Testis (tissue), 3 donors: ENCODE results near the gene PDE8B. TPM values are rescaled to one million over a fixed set of nuclear protein-coding genes. Genes with fewer than 3 reads are reported as not detected.

ENCODE experiments used
- DNase-seq: peaks from one replicate; pipeline ENCODE4 v3.0.0-alpha.2; 2019
- H3K27ac ChIP-seq, 2 donors: fragments of 200-600 bp; sonication (generic); one replicate each; pipeline ENCODE4 v1.5.1; 2019
- H3K27me3 ChIP-seq: fragments of 200-600 bp; sonication (generic); one replicate; pipeline ENCODE4 v1.5.1; 2019
- H3K36me3 ChIP-seq: fragments of 200-600 bp; sonication (generic); one replicate; pipeline ENCODE4 v1.5.1; 2017; ENCODE audit warnings: low read depth; ENCODE audit errors: missing control alignments
- H3K4me1 ChIP-seq: fragments of 200-600 bp; sonication (generic); one replicate; pipeline ENCODE4 v1.5.1; 2019
- H3K4me3 ChIP-seq, 2 donors: fragments of 200-600 bp; sonication (generic); one replicate each; pipeline ENCODE4 v1.5.1; 2017 to 2019
- H3K9me3 ChIP-seq: fragments of 200-600 bp; sonication (generic); one replicate; pipeline ENCODE4 v1.5.1; 2017
- POLR2A ChIP-seq: fragments of 450-650 bp; IDR thresholded peaks from one replicate; pipeline ENCODE4 v1.6.1; 2017; ENCODE audit warnings: antibody characterized with exemption, mild to moderate bottlenecking, moderate library complexity
- WGBS, 2 donors: methylation state at CpG; one replicate each; pipeline ENCODE4 v1.1.5; 2018; 5-methylcytosine and 5-hydroxymethylcytosine counted together
- intact Hi-C: fragments of 100-400 bp; cut with DNase I; formaldehyde crosslinking; loops from one replicate; pipeline ENCODE4 v1.15.1; 2023; ENCODE audit warnings: low total_unique reads
- polyA plus RNA-seq: library from polyadenylated mRNA; stranded (reverse); fragments of 350-450 nt; fragmentation: Illumina TruSeq; extraction: RNeasy Lipid Tissue Mini Kit (QIAGEN cat#74804); gene quantifications from one replicate; pipeline ENCODE4 v1.2.3, GENCODE V29; 2014; ENCODE audit warnings: low read depth, low replicate concordance; ENCODE audit not compliant: insufficient read depth
- total RNA-seq, 2 donors: library from RNA; depleted of rRNA; stranded (reverse); fragments of >200 nt; gene quantifications; one replicate each; pipeline ENCODE4 v1.2.3, GENCODE V29; 2016
- TF ChIP-seq, protein P1 (sequence below), 3 experiments: fragments of 450-650 bp in 2 of 3; fragments of 200-600 bp in 1 of 3; sonication (generic) in 1 of 3; IDR thresholded peaks; one replicate each; pipeline ENCODE4 v1.5.1; 2016 to 2019; ENCODE audit warnings: antibody characterized with exemption in 3 of 3, mild to moderate bottlenecking in 2 of 3, moderate library complexity in 1 of 3

PDE8B gene
- total and polyA plus RNA-seq, 3 donors from 2014 or later: 2.0 to 7.2 (median 5.8) TPM

DNA sequence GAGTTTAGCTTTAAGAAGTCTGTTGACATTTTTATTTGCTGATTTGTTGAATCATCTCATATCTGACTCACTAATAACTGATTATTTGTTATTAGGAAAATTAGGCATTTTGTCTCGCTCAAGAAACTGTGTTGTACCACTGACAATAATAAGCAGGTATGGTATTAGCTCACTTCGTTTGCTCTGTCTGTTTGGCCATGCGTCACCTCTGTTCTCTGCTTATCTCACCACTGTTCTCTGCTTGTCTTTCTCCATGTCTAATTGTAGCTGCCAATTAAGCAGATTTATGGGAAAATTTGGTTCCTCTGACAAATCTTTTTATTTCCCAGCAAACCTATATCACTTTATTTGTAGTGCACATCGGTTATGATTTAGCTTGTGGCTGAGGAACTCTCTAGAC is 142.8 kb downstream of the PDE8B start:
- intact Hi-C loops: no loop called here
- DNase-seq: no peak
- Histone ChIP-seq H3K4me1 (no peaks in the 10 kb centered on the region), H3K27ac (no peak overlapping the region), H3K36me3 (no peaks in the 10 kb centered on the region), H3K27me3 (no peaks in the 10 kb centered on the region), H3K9me3 (no peaks in the 10 kb centered on the region), H3K4me3 (no peak overlapping the region)
- TF ChIP-seq, protein P1, sequence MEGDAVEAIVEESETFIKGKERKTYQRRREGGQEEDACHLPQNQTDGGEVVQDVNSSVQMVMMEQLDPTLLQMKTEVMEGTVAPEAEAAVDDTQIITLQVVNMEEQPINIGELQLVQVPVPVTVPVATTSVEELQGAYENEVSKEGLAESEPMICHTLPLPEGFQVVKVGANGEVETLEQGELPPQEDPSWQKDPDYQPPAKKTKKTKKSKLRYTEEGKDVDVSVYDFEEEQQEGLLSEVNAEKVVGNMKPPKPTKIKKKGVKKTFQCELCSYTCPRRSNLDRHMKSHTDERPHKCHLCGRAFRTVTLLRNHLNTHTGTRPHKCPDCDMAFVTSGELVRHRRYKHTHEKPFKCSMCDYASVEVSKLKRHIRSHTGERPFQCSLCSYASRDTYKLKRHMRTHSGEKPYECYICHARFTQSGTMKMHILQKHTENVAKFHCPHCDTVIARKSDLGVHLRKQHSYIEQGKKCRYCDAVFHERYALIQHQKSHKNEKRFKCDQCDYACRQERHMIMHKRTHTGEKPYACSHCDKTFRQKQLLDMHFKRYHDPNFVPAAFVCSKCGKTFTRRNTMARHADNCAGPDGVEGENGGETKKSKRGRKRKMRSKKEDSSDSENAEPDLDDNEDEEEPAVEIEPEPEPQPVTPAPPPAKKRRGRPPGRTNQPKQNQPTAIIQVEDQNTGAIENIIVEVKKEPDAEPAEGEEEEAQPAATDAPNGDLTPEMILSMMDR (IDR thresholded peaks at IDR 0.05): no peak
- TF ChIP-seq POLR2A: no peak
- 85 to 90% methylated on average over 4 of the region's 4 CpGs for WGBS, 2 donors

DNA sequence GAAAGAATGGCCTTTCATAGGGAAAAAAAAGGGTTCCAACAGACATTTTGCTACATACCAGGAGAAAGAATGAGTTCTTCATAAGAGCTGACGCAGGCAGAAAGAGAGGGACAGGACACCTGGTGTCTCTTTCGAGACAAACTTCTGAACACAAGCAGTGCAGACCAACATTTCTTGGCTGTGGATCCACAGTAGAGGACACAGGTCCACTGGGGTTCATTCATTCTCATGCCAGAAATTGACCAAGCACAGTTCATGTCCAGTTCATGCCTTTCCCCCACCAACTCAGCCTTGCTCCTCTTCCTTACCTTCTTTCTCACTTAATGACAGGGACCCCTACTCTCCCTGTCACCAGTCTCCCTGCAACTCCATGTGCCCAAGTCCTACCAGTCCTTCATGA is 144.0 kb downstream of the PDE8B start:
- no peak overlapping the region for H3K27ac ChIP-seq
- H3K4me1 ChIP-seq: no peaks in the 10 kb centered on the region
- H3K4me3 ChIP-seq: no peak overlapping the region
- no peak for DNase-seq
- no peaks in the 10 kb centered on the region for H3K9me3 ChIP-seq
- intact Hi-C loops: no loop called here
- TF ChIP-seq, protein P1 (IDR thresholded peaks at IDR 0.05): no peak
- TF ChIP-seq POLR2A: no peak
- WGBS, 2 donors: 88 to 91% methylated on average over 2 of the region's 2 CpGs
- no peaks in the 10 kb centered on the region for H3K27me3 ChIP-seq
- no peaks in the 10 kb centered on the region for H3K36me3 ChIP-seq

DNA sequence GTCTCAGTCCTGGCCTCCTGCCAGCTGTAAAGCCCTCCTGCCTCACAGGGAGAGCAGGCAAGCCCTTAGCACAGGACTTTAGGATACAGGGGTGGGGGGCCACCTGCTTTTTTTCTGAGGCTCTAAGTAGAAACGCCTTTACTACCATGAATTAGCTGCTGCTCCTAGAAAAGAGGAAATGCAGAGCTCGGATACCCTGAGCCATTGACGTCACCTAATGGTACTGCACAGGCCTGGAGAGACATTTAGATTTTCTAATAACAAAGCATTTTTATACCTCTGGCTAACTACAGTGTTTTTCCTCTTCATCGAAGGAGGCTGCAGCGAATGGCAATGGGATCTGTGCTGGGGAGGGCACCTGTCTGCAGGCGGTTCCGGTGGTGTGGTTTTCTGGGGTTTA is 144.6 kb downstream of the PDE8B start:
- H3K27ac ChIP-seq: no peak overlapping the region

DNA sequence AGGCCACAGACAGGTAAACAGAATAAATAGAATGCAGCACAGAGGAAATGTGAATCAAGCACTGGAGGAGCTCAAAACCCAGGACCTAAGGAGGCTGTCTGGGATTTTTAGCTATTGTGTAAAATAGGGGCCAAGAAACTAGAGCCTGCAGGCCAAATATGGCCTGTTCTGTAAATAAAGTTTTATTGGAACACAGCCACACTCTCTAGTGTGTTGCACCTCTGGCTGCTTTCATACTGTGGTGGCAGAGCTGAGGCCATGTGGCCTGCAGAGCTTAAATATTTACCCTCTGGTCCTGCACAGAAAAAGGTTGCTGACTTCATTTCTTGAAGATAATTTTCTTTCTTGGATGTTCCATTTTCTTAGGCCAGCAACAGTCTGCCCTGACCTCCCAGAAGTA is 145.3 kb downstream of the PDE8B start:
- H3K4me1 ChIP-seq: no peaks in the 10 kb centered on the region
- H3K27ac ChIP-seq: no peak overlapping the region
- intact Hi-C loops: no loop called here
- no peak overlapping the region for H3K4me3 ChIP-seq
- H3K9me3 ChIP-seq: no peaks in the 10 kb centered on the region
- no peaks in the 10 kb centered on the region for H3K36me3 ChIP-seq
- no peak for DNase-seq
- TF ChIP-seq POLR2A: no peak
- TF ChIP-seq, protein P1 (IDR thresholded peaks at IDR 0.05): no peak
- no peaks in the 10 kb centered on the region for H3K27me3 ChIP-seq

More for the DNA sequence above, 144.6 kb downstream of the PDE8B start:
- no peak for DNase-seq
- Histone ChIP-seq H3K9me3 (no peaks in the 10 kb centered on the region), H3K27me3 (no peaks in the 10 kb centered on the region), H3K4me1 (no peaks in the 10 kb centered on the region), H3K36me3 (no peaks in the 10 kb centered on the region), H3K4me3 (no peak overlapping the region)
- intact Hi-C loops: no loop called here
- WGBS, 2 donors: 91 to 97% methylated on average over 7 of the region's 7 CpGs
- TF ChIP-seq, protein P1 (IDR thresholded peaks at IDR 0.05): no peak
- TF ChIP-seq POLR2A: no peak

DNA sequence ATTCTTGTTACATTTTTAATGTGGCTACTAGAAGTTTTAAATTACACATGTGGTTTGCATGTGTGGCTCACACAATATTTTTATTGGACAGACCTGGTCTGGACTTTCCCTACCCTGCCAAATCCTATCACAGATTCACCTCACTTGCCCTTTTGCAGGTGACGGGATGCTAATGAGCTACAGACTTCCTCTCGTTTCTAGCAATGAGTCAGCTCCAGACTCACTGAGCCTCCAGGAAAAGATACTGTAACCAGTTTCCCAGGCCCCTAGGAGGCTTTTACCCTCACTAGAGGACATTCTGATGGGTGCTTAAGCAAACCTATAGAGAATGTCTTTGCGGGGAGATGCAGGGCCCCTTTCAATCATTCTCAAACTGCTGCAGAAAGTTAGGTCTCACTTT is 146.3 kb downstream of the PDE8B start:
- no peaks in the 10 kb centered on the region for H3K36me3 ChIP-seq
- H3K4me3 ChIP-seq: no peak overlapping the region
- H3K27ac ChIP-seq: no peak overlapping the region
- DNase-seq: no peak
- TF ChIP-seq, protein P1 (IDR thresholded peaks at IDR 0.05): no peak
- TF ChIP-seq POLR2A: no peak
- H3K9me3 ChIP-seq: no peaks in the 10 kb centered on the region
- no peaks in the 10 kb centered on the region for H3K27me3 ChIP-seq
- intact Hi-C loops: no loop called here
- 63 to 91% methylated on average over 3 of the region's 3 CpGs for WGBS, 2 donors
- no peaks in the 10 kb centered on the region for H3K4me1 ChIP-seq
